Neuronal stem cell (in vitro differentiated cells): Measurements from ENCODE around the gene UGP2.
"Not testable (repeated sequence)": the region's sequence is repeated elsewhere in the genome, so short reads cannot be mapped to it uniquely, and the experiment has no call there.

Experiments used
- DNase-seq: peaks from one replicate; pipeline ENCODE4 v3.0.0-alpha.2; 2013; ENCODE audit warnings: low spot score
- H2AFZ ChIP-seq: one replicate; pipeline ENCODE4 v1.6.1; 2013; ENCODE audit warnings: mild to moderate bottlenecking, low read length, inconsistent platforms
- H2AK5ac ChIP-seq: 2 replicates; pipeline ENCODE4 v1.6.1; 2013; ENCODE audit warnings: low read depth, mild to moderate bottlenecking, inconsistent platforms, low read length, moderate library complexity, mixed read lengths
- H2BK120ac ChIP-seq: 2 replicates; pipeline ENCODE4 v1.6.1; 2013; ENCODE audit warnings: low read depth, mild to moderate bottlenecking, inconsistent platforms, low read length, moderate library complexity, mixed read lengths
- H2BK12ac ChIP-seq: one replicate; pipeline ENCODE4 v1.6.1; 2013; ENCODE audit warnings: low read length, inconsistent platforms
- H2BK15ac ChIP-seq: 2 replicates; pipeline ENCODE4 v1.6.1; 2013; ENCODE audit warnings: mild to moderate bottlenecking, low read length, inconsistent platforms, mixed read lengths
- H2BK5ac ChIP-seq: one replicate; pipeline ENCODE4 v1.6.1; 2013; ENCODE audit warnings: inconsistent platforms, mild to moderate bottlenecking, low read length, moderate library complexity
- H3K14ac ChIP-seq: one replicate; pipeline ENCODE4 v1.6.1; 2013; ENCODE audit warnings: low read length, inconsistent platforms
- H3K18ac ChIP-seq: 2 replicates; pipeline ENCODE4 v1.6.1; 2013; ENCODE audit warnings: low read length, inconsistent platforms
- H3K23ac ChIP-seq: 2 replicates; pipeline ENCODE4 v1.6.1; 2013; ENCODE audit warnings: low read depth, mild to moderate bottlenecking, mixed read lengths, low read length, inconsistent platforms; ENCODE audit not compliant: poor library complexity
- H3K27ac ChIP-seq: replicated peaks from 3 replicates; pipeline ENCODE4 v1.5.1; 2013; ENCODE audit warnings: low read length, inconsistent platforms
- H3K27me3 ChIP-seq, 3 experiments: 2 replicates each; pipeline ENCODE4 v1.6.1; 2013; ENCODE audit warnings: low read length in 3 of 3, mild to moderate bottlenecking in 2 of 3, inconsistent platforms in 1 of 3, low read depth in 1 of 3, mixed read lengths in 1 of 3, moderate library complexity in 1 of 3; ENCODE audit not compliant: control insufficient read depth in 3 of 3, insufficient read depth in 3 of 3
- H3K36me3 ChIP-seq, 2 donors: replicated peaks in 1 of 2; 2 replicates each; pipeline ENCODE4 v1.6.1; 2013; ENCODE audit warnings: low read length in 2 of 2; ENCODE audit not compliant: control insufficient read depth in 2 of 2, insufficient read depth in 2 of 2
- H3K4ac ChIP-seq: 2 replicates; pipeline ENCODE4 v1.6.1; 2013; ENCODE audit warnings: inconsistent platforms, mild to moderate bottlenecking, low read length, moderate library complexity
- H3K4me1 ChIP-seq, 2 donors: 1 replicate in 1 of 2; 2 replicates in 1 of 2; pipeline ENCODE4 v1.6.1; 2013; ENCODE audit warnings: low read length in 2 of 2, low read depth in 1 of 2; ENCODE audit not compliant: control insufficient read depth in 2 of 2, insufficient read depth in 1 of 2
- H3K4me2 ChIP-seq: one replicate; pipeline ENCODE4 v1.6.1; 2013; ENCODE audit warnings: mild to moderate bottlenecking, low read length, inconsistent platforms; ENCODE audit not compliant: insufficient read depth, poor library complexity, severe bottlenecking
- H3K4me3 ChIP-seq, 2 donors: 2 replicates each; pipeline ENCODE4 v1.5.1; 2013; ENCODE audit warnings: low read length in 2 of 2, mild to moderate bottlenecking in 2 of 2, inconsistent platforms in 1 of 2, moderate library complexity in 1 of 2
- H3K79me1 ChIP-seq: one replicate; pipeline ENCODE4 v1.6.1; 2013; ENCODE audit warnings: low read depth, mild to moderate bottlenecking, inconsistent platforms, low read length, moderate library complexity
- H3K9ac ChIP-seq: one replicate; pipeline ENCODE4 v1.6.1; 2013; ENCODE audit warnings: mild to moderate bottlenecking, low read depth, low read length, inconsistent platforms; ENCODE audit not compliant: poor library complexity
- H3K9me3 ChIP-seq, 2 donors: replicated peaks in 1 of 2; 2 replicates each; pipeline versions ENCODE3 to v1.6.1; 2013; ENCODE audit warnings: low read length in 2 of 2, mild to moderate bottlenecking in 2 of 2, inconsistent platforms in 1 of 2, low read depth in 1 of 2, mixed read lengths in 1 of 2, moderate library complexity in 1 of 2; ENCODE audit not compliant: control insufficient read depth in 2 of 2, insufficient read depth in 1 of 2
- H4K8ac ChIP-seq: one replicate; pipeline ENCODE4 v1.6.1; 2013; ENCODE audit warnings: low read depth, mild to moderate bottlenecking, inconsistent platforms, low read length, moderate library complexity
- H4K91ac ChIP-seq: one replicate; pipeline ENCODE4 v1.6.1; 2013; ENCODE audit warnings: low read length, low read depth, mild to moderate bottlenecking, inconsistent platforms; ENCODE audit not compliant: poor library complexity
- WGBS, 2 donors: extraction: QIAGEN DNeasy Blood & Tissue Kit; methylation state at CpG; one replicate each; pipeline ENCODE4 v1.1.7; 2013; ENCODE audit warnings: missing lambda C conversion rate in 2 of 2, mixed read lengths in 1 of 2; ENCODE audit not compliant: insufficient read length in 2 of 2, insufficient replicate concordance in 1 of 2; ENCODE audit errors: extremely low coverage in 2 of 2; 5-methylcytosine and 5-hydroxymethylcytosine counted together

UGP2 gene

DNA sequence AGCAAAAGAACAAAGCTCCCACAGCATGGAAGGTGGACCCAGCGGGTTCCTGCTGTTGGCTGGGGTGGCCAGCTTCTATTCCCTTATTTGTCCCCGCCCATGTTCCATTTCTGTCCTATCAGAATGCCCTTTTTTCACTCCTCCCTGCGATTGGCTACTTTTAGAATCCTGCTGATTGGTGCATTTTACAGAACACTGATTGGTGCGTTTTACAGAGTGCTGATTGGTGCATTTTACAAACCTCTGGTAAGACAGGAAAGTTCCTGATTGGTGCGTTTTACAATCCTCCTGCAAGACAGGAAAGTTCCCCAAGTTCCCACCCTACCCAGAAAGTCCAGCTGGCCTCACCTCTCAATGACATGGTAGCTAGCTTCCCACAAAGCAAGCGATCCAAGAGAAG is 40.2 kb upstream of the UGP2 start:
- no peak for DNase-seq
- WGBS, 2 donors = no CpG with 5 or more reads among the region's 6 CpGs
- H3K4me2 ChIP-seq = no peak overlapping the region
- no peak overlapping the region for H3K4me3 ChIP-seq
- no peak overlapping the region for H2BK120ac ChIP-seq
- H3K14ac ChIP-seq = no peak overlapping the region
- peaks cover 0 to 2% of the 10 kb centered on the region in 2 donors for H3K4me1 ChIP-seq
- H2BK15ac ChIP-seq = no peak overlapping the region
- H2BK12ac ChIP-seq = no peak overlapping the region
- no peaks in the 10 kb centered on the region for H3K27me3 ChIP-seq
- H2AFZ ChIP-seq = no peak overlapping the region
- H3K36me3 ChIP-seq = no peaks in the 10 kb centered on the region
- H2AK5ac ChIP-seq = no peak overlapping the region
- no peak overlapping the region for H3K4ac ChIP-seq
- H3K9ac ChIP-seq = no peak overlapping the region
- H3K18ac ChIP-seq = no peak overlapping the region
- no peak overlapping the region for H4K8ac ChIP-seq
- no peak overlapping the region for H3K23ac ChIP-seq
- H3K27ac ChIP-seq = no peak overlapping the region
- H3K79me1 ChIP-seq = no peaks in the 10 kb centered on the region
- H3K9me3 ChIP-seq = no peaks in the 10 kb centered on the region
- no peak overlapping the region for H2BK5ac ChIP-seq
- no peak overlapping the region for H4K91ac ChIP-seq

DNA sequence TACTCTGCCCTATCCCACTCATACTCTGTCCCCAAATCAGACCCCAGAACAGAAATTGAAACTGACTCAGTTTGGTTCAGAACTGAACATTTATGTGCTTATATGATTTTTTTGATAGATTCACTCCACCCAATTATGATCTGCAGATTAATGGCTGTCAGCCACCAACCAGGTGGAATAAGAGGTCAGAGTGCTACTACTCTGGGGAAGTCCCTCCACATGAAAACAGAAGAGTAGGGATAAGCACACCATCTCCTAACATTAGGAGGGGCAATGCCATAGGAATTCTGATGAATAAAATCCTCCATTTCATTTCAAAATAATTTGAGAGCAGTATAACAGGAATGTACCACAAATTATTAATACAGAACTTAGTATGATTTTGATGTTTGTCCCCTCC is 36.3 kb upstream of the UGP2 start:
- no peak overlapping the region for H2AK5ac ChIP-seq
- peaks cover 0 to 2% of the 10 kb centered on the region in 2 donors for H3K9me3 ChIP-seq
- H4K91ac ChIP-seq = no peak overlapping the region
- no peak overlapping the region for H2AFZ ChIP-seq
- no peak overlapping the region for H3K23ac ChIP-seq
- H4K8ac ChIP-seq = no peak overlapping the region
- no peaks in the 10 kb centered on the region for H3K4me1 ChIP-seq
- no peak overlapping the region for H3K27ac ChIP-seq
- H2BK120ac ChIP-seq = no peak overlapping the region
- H3K9ac ChIP-seq = no peak overlapping the region
- no peak overlapping the region for H2BK12ac ChIP-seq
- H2BK15ac ChIP-seq = no peak overlapping the region
- H3K4ac ChIP-seq = no peak overlapping the region
- no peaks in the 10 kb centered on the region for H3K27me3 ChIP-seq
- no peak overlapping the region for H2BK5ac ChIP-seq
- DNase-seq = no peak
- no peak overlapping the region for H3K4me2 ChIP-seq
- no peak overlapping the region for H3K4me3 ChIP-seq
- no peak overlapping the region for H3K14ac ChIP-seq
- H3K79me1 ChIP-seq = no peaks in the 10 kb centered on the region
- no peaks in the 10 kb centered on the region for H3K36me3 ChIP-seq
- no peak overlapping the region for H3K18ac ChIP-seq

GRCh38 chr2:63808036-63808435 is 33.7 kb upstream of the UGP2 start:
- H2AFZ ChIP-seq, H3K79me1 ChIP-seq, H4K8ac ChIP-seq, H2BK5ac ChIP-seq, H2BK15ac ChIP-seq, H3K4me3 ChIP-seq, H2BK120ac ChIP-seq, H4K91ac ChIP-seq, H3K9ac ChIP-seq, H3K23ac ChIP-seq, H3K36me3 ChIP-seq, H2BK12ac ChIP-seq, DNase-seq, H3K4me1 ChIP-seq, H3K9me3 ChIP-seq, H2AK5ac ChIP-seq, H3K4ac ChIP-seq, H3K27me3 ChIP-seq, H3K27ac ChIP-seq, H3K18ac ChIP-seq, H3K4me2 ChIP-seq, H3K14ac ChIP-seq: not testable (repeated sequence)
- WGBS, 2 donors = no CpG with 5 or more reads among the region's 6 CpGs

DNA sequence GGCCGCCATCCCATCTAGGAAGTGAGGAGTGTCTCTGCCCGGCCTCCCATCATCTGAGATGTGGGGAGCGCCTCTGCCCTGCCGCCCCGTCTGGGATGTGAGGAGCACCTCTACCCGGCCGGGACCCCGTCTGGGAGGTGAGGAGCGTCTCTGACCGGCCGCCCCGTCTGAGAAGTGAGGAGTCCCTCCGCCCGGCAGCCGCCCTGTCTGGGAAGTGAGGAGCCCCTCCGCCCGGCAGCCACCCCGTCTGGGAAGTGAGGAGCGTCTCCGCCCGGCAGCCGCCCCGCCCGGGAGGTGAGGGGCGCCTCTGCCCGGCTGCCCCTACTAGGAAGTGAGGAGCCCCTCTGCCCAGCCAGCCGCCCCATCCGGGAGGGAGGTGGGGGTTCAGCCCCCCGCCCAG is 32.8 kb upstream of the UGP2 start:
- H3K27me3 ChIP-seq, H3K4me1 ChIP-seq, H2BK12ac ChIP-seq, H3K79me1 ChIP-seq, H3K23ac ChIP-seq, H3K9me3 ChIP-seq, H2BK120ac ChIP-seq, H3K4ac ChIP-seq, H4K91ac ChIP-seq, H3K14ac ChIP-seq, H3K9ac ChIP-seq, H4K8ac ChIP-seq, H2BK15ac ChIP-seq, H2AFZ ChIP-seq, DNase-seq, H2BK5ac ChIP-seq, H3K4me3 ChIP-seq, H3K27ac ChIP-seq, H2AK5ac ChIP-seq, H3K18ac ChIP-seq, H3K36me3 ChIP-seq, H3K4me2 ChIP-seq: not testable (repeated sequence)
- WGBS, 2 donors = no CpG with 5 or more reads among the region's 29 CpGs
